Measurements from ENCODE around the gene CHRNA1. TPM values are rescaled to one million over a fixed set of nuclear protein-coding genes. Genes with fewer than 3 reads are reported as not detected.

CHRNA1 gene
- total RNA-seq, 2 experiments from 2014 or later, result not detected

DNA sequence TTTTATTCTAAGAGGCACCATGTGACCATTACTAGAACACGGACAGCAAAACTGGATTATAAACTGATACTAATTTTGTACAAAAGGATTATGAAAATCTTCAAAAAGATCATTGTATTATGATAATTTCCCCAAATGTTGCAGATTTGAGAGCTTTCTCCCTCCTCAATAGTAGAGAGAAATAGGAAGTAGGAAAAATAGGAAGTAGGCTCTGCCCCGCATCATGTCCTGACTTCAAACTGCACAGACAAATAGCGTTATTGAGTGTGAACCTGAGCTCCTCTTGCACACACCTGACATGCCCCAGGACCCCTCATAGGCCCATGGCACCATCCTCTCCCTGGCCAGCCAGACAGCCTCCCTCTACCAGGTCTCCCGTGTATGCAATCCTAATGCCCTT, 25.4 kb downstream of the CHRNA1 start:
- no peaks in the 10 kb centered on the region for H3K4me1 ChIP-seq (ENCODE audit: insufficient read depth, low read length, poor library complexity, severe bottlenecking)
- POLR2A ChIA-PET, result interaction anchor here (0.6 to 1.2 kb wide), 3 partner anchors 44 to 1239 kb away, joined by 3 to 5 read pairs (median 3); no protein-coding TSS in a partner anchor

DNA sequence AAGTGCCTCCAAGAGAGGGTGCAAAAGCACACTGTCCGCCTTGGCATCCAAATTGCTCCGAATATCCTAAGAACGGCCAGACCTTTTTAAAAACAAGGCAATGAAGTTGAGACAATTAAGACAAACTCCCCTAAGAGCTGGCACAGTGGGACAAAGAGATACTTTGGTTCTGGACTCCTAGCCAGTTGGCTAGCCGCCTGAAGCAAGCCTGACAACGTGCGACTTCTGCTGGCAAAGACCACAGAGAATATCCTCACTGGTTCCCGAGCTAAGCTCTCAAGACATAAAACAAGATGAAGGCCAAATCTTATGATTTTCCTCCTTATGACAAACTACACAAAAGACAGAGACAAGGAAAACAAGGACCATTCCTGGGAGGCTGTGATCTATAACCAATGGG, 32.7 kb downstream of the CHRNA1 start:
- ChIA-PET CTCF (ENCODE audit: unreplicated experiment) (no interaction called here), POLR2A (no interaction called here)
- TF ChIP-seq, protein P1, sequence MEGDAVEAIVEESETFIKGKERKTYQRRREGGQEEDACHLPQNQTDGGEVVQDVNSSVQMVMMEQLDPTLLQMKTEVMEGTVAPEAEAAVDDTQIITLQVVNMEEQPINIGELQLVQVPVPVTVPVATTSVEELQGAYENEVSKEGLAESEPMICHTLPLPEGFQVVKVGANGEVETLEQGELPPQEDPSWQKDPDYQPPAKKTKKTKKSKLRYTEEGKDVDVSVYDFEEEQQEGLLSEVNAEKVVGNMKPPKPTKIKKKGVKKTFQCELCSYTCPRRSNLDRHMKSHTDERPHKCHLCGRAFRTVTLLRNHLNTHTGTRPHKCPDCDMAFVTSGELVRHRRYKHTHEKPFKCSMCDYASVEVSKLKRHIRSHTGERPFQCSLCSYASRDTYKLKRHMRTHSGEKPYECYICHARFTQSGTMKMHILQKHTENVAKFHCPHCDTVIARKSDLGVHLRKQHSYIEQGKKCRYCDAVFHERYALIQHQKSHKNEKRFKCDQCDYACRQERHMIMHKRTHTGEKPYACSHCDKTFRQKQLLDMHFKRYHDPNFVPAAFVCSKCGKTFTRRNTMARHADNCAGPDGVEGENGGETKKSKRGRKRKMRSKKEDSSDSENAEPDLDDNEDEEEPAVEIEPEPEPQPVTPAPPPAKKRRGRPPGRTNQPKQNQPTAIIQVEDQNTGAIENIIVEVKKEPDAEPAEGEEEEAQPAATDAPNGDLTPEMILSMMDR (conservative IDR thresholded peaks at IDR 0.05; ENCODE audit: low read length), result no peak
- TF ChIP-seq EZH2phosphoT487 (IDR thresholded peaks at IDR 0.05; ENCODE audit: borderline replicate concordance, low read depth, low read length), result no peak
- no peak for DNase-seq (ENCODE audit: low spot score)
- H3K9me2 ChIP-seq (ENCODE audit: insufficient read depth, low read length), result no peaks in the 10 kb centered on the region
- no peak overlapping the region for H2AFZ ChIP-seq (ENCODE audit: low read length)
- H3K27ac ChIP-seq (ENCODE audit: low read depth, low read length, poor library complexity, severe bottlenecking), result no peak overlapping the region
- BruUV-seq (replicated peaks), result no TSS peak
- no peaks in the 10 kb centered on the region for H4K20me1 ChIP-seq (ENCODE audit: insufficient read depth, low read length)
- H3K4me2 ChIP-seq (ENCODE audit: low read length), result no peak overlapping the region
- intact Hi-C loops (cut with micrococcal nuclease; ENCODE audit: unreplicated experiment), result no loop called here
- no peaks in the 10 kb centered on the region for H3K4me1 ChIP-seq (ENCODE audit: insufficient read depth, low read length, poor library complexity, severe bottlenecking)
- no peaks in the 10 kb centered on the region for H3K9me3 ChIP-seq (ENCODE audit: low read length)
- no peak overlapping the region for H3K4me3 ChIP-seq (ENCODE audit: low read depth, low read length, poor library complexity, severe bottlenecking)
- H3K79me2 ChIP-seq (ENCODE audit: insufficient read depth, low read depth, low read length), result no peaks in the 10 kb centered on the region
- no peaks in the 10 kb centered on the region for H3K36me3 ChIP-seq (ENCODE audit: insufficient read depth, low read length)

More for the DNA sequence above, 25.4 kb downstream of the CHRNA1 start:
- TF ChIP-seq EZH2phosphoT487 (IDR thresholded peaks at IDR 0.05; ENCODE audit: borderline replicate concordance, low read depth, low read length), result no peak
- TF ChIP-seq, protein P1 (conservative IDR thresholded peaks at IDR 0.05; ENCODE audit: low read length), result no peak
- intact Hi-C loops (cut with micrococcal nuclease; ENCODE audit: unreplicated experiment), result no loop called here
- H3K27ac ChIP-seq (ENCODE audit: low read depth, low read length, poor library complexity, severe bottlenecking), result no peak overlapping the region
- no peak overlapping the region for H2AFZ ChIP-seq (ENCODE audit: low read length)
- DNase-seq (ENCODE audit: low spot score), result no peak
- BruUV-seq (replicated peaks), result no TSS peak
- no peak overlapping the region for H3K4me3 ChIP-seq (ENCODE audit: low read depth, low read length, poor library complexity, severe bottlenecking)
- H3K79me2 ChIP-seq (ENCODE audit: insufficient read depth, low read depth, low read length), result no peaks in the 10 kb centered on the region
- H3K9me3 ChIP-seq (ENCODE audit: low read length), result no peaks in the 10 kb centered on the region
- CTCF ChIA-PET (ENCODE audit: unreplicated experiment), result no interaction called here
- no peaks in the 10 kb centered on the region for H3K36me3 ChIP-seq (ENCODE audit: insufficient read depth, low read length)
- no peaks in the 10 kb centered on the region for H4K20me1 ChIP-seq (ENCODE audit: insufficient read depth, low read length)
- no peaks in the 10 kb centered on the region for H3K9me2 ChIP-seq (ENCODE audit: insufficient read depth, low read length)
- no peak overlapping the region for H3K4me2 ChIP-seq (ENCODE audit: low read length)

DNA sequence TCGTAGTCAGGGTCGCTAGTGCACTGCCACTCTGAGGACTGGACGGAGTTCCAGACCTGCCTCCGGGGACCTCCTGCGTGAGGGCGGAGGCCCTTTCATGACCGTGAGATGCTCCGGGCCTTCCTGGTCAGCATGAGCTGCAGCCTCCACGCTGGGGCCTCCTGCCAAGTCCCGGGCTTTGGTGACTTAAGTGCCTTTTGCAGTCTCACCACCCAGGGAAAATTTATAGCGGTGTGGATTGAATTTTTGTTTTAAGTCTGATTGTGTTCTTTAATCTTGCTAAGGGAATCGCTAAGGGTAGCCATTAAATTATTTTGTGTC, 33.6 kb downstream of the CHRNA1 start:
- Histone ChIP-seq H4K20me1 (ENCODE audit: insufficient read depth, low read length) (no peaks in the 10 kb centered on the region), H3K4me2 (ENCODE audit: low read length) (no peak overlapping the region), H3K9me3 (ENCODE audit: low read length) (no peaks in the 10 kb centered on the region), H3K9me2 (ENCODE audit: insufficient read depth, low read length) (no peaks in the 10 kb centered on the region), H3K4me1 (ENCODE audit: insufficient read depth, low read length, poor library complexity, severe bottlenecking) (no peaks in the 10 kb centered on the region), H3K4me3 (ENCODE audit: low read depth, low read length, poor library complexity, severe bottlenecking) (no peak overlapping the region), H3K36me3 (ENCODE audit: insufficient read depth, low read length) (no peaks in the 10 kb centered on the region), H2AFZ (ENCODE audit: low read length) (no peak overlapping the region), H3K79me2 (ENCODE audit: insufficient read depth, low read depth, low read length) (no peaks in the 10 kb centered on the region), H3K27ac (ENCODE audit: low read depth, low read length, poor library complexity, severe bottlenecking) (no peak overlapping the region)
- BruUV-seq (replicated peaks), result no TSS peak
- intact Hi-C loops (cut with micrococcal nuclease; ENCODE audit: unreplicated experiment), result no loop called here
- ChIA-PET CTCF (ENCODE audit: unreplicated experiment) (no interaction called here), POLR2A (no interaction called here)
- no peak for DNase-seq (ENCODE audit: low spot score)
- TF ChIP-seq EZH2phosphoT487 (IDR thresholded peaks at IDR 0.05; ENCODE audit: borderline replicate concordance, low read depth, low read length), result no peak
- TF ChIP-seq, protein P1 (conservative IDR thresholded peaks at IDR 0.05; ENCODE audit: low read length), result no peak
